Activated CD8-positive, alpha-beta memory T cell treated with anti-CD3 and anti-CD28 coated beads for 1 hour (primary cell): ENCODE data around the gene TMEM97.

ENCODE experiments used
- DNase-seq, 2 donors: peaks; one replicate each; pipeline ENCODE4 v3.0.0-alpha.2; 2020; ENCODE audit warnings: low read depth in 1 of 2; ENCODE audit errors: extremely low read depth in 1 of 2

The TMEM97 gene

GRCh38 chr17:28363776-28364650 lies 45.0 kb downstream of the TMEM97 start:
- DNase-seq: no peak

GRCh38 chr17:28364665-28365363 lies 45.8 kb downstream of the TMEM97 start, which contains the start of gene SEBOX:
TSS of gene SEBOX (minus strand) at chr17:28365199. CDS start at chr17:28365151, 48 bp downstream.
- no peak for DNase-seq

- DNase-seq: no peak
These were observed 46.5 kb downstream of the TMEM97 start for GRCh38 chr17:28365487-28365886.

GRCh38 chr17:28366605-28367004 lies 47.6 kb downstream of the TMEM97 start:
- DNase-seq: no peak

- DNase-seq: no peak
These were observed 48.8 kb downstream of the TMEM97 start for GRCh38 chr17:28367641-28368305.

- DNase-seq: no peak
These were observed 49.4 kb downstream of the TMEM97 start for GRCh38 chr17:28368306-28368831.

- DNase-seq: no peak
These were observed 50.1 kb downstream of the TMEM97 start for GRCh38 chr17:28368915-28369683.

GRCh38 chr17:28369684-28370034 lies 50.7 kb downstream of the TMEM97 start:
- DNase-seq: no peak

GRCh38 chr17:28370035-28370743 lies 51.2 kb downstream of the TMEM97 start, which contains the start of gene VTN:
TSS of gene VTN (minus strand) at chr17:28370307. CDS start at chr17:28370203, 104 bp downstream.
- DNase-seq: no peak

GRCh38 chr17:28370744-28371103 lies 51.7 kb downstream of the TMEM97 start:
- DNase-seq: no peak

- peak; percentile 42 to 67 for DNase-seq
These were observed 52.5 kb downstream of the TMEM97 start, which contains the start of gene SARM1 for GRCh38 chr17:28371245-28372202. TSS of gene SARM1 (plus strand) at chr17:28371694. CDS start at chr17:28372033, 339 bp downstream.

- no peak for DNase-seq
These were observed 53.4 kb downstream of the TMEM97 start for GRCh38 chr17:28372203-28372944.

- no peak for DNase-seq
These were observed 53.9 kb downstream of the TMEM97 start for GRCh38 chr17:28372945-28373274.
